ENCODE measurements around the gene CHD8. TPM values are rescaled to one million over a fixed set of nuclear protein-coding genes. Genes with fewer than 3 reads are reported as not detected.
"Not testable (repeated sequence)": the region's sequence is repeated elsewhere in the genome, so short reads cannot be mapped to it uniquely, and the experiment has no call there.

Gene CHD8
- total RNA-seq, 2 donors from 2014 or later, result 36.5 to 38.8 TPM

DNA sequence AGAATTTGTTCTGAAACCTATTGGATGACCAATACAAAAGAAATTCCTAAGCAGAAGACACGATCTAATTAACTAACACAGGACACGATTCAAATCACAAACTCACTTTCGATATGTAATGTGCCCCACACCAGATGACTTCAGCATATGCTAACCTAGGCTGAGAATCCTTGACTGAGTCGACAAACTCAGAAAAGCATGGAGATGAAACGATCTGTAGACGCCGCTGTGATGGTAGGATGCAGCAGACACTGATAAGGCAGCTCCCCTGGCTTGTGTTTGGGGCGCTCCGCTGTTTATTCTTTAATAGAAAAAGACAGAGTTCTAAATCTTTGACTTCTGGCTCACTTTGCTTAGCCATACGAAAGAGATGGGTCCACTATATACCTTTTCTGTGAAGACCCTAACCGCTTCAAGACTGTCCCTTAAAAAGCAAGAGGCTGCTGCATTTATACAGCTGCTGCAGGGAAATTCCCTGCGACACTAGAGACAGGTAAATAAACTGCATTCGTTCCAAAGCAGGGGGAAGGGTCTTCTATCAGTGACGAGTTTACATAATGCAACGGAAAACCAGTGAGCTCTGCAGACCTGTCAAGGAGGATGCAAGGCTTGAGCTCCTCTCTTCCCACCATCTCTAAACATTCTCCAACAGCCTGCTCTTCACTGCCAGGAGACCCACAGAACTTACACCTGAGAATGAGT lies 929 bp downstream of the CHD8 start:
- intact Hi-C loops (cut with DNase I), result no loop called here
- ATAC-seq, result no peak
- DNase-seq, result no peak

GRCh38 chr14:21449899-21450216 lies 6.1 kb downstream of the CHD8 start:
- intact Hi-C loops (cut with DNase I), result no loop called here
- no peak for ATAC-seq
- no peak for DNase-seq

DNA sequence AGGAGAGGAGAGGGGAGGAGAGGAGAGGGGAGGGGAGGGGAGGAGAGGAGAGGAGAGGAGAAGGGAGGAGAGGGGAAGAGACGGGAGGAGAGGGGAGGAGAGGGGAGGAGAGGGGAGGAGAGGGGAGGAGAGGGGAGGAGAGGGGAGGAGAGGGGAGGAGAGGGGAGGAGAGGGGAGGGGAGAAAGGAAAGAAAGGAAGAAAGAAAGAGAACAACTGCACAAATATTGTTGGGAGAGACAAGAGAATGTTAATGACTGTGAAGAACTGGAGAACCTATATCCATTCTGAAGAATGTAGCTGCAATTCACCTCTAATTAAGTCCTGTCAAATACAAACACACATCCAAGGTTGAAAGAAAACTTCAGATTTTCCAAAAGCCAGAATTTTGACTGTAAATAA lies 13.3 kb downstream of the CHD8 start:
- intact Hi-C loops (cut with DNase I); ATAC-seq; DNase-seq: not testable (repeated sequence)

- ATAC-seq, result no peak
Observed at GRCh38 chr14:21440859-21441258, 15.1 kb downstream of the CHD8 start.

GRCh38 chr14:21437063-21437901 lies 18.6 kb downstream of the CHD8 start:
- intact Hi-C loops (cut with DNase I), result loop anchor here in 1 of 2 donors (5.0 kb wide), 1 partner anchor 120 kb away; no protein-coding TSS in a partner anchor
- DNase-seq (peak; percentile 99), ATAC-seq (peak; percentile 100)

More at GRCh38 chr14:21440859-21441258, 15.1 kb downstream of the CHD8 start:
- DNase-seq, result no peak
- intact Hi-C loops (cut with DNase I), result no loop called here

DNA sequence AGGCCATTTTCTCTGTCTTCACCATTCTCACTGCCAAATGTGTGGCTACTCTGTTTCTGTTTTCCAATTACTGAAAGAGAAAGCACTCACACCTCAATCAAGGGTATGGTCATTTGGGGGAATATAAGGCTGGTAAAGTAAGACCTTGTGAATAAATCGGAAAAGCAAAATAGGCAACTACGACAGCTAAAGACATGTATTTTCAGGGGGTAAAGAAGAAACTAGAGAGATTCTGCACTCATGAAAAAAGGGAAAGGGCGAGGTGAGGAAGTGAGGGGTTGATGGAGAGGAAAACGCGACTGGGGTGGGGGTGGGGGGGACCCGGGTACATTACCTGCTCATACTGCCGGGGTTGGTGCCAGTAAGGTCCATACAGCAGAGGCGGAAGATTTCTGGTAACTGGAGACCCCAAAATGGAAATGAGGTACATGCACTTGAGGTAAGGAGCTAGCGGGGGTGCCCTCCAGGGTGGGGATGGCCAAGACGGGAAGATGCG lies 19.3 kb downstream of the CHD8 start:
- DNase-seq (no peak), ATAC-seq (no peak)
- intact Hi-C loops (cut with DNase I), result loop anchor here in 1 of 2 donors (5.0 kb wide), 1 partner anchor 121 kb away; no protein-coding TSS in a partner anchor

DNA sequence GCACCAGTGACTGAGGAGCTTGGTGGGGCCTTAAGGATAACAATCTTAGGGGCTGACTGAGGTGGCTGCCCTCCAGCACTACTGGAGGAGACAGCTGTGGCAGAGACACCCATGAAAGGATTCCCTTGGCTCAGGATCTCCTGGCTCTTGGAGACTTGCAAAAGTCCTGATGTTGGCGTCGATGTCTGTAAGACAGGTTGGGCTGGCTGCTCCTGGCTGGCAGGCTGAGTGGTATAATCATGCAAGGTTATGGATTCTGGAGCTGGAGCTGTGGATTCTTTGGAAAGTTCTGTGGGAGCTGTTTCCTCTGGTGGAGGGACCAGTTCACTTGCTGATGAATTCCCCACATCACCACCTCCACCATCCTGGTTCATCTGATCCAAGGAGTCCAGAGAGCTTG lies 24.8 kb downstream of the CHD8 start:
- no peak for ATAC-seq

GRCh38 chr14:21428930-21429329 lies 27.0 kb downstream of the CHD8 start:
- DNase-seq, result no peak
- intact Hi-C loops (cut with DNase I), result no loop called here
- ATAC-seq, result peak; percentile 47 to 57

More for the DNA sequence above, 24.8 kb downstream of the CHD8 start:
- no peak for DNase-seq
- intact Hi-C loops (cut with DNase I), result no loop called here

- intact Hi-C loops (cut with DNase I), result no loop called here
- DNase-seq (no peak), ATAC-seq (no peak)
Observed at GRCh38 chr14:21426692-21427091, 29.2 kb downstream of the CHD8 start.

DNA sequence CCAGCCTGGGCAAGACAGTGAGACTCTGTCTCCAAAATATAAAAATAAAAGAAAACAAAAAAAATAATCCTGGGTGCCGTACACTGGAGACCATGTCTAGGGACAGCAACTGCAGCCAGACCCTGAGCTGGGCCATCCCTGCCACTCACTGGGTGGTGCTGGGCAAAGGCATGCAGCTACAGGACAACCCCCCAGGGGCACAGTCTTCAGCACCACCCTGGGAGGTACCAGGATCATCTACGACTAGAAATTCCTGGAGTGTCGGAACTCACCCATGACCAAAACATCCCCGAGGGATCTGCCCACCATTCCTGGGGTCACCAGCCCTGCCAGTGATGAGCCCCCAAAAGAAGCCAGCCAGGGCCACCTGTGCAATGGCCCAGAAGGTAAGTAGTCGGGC lies 36.4 kb downstream of the CHD8 start:
- no peak for DNase-seq
- intact Hi-C loops (cut with DNase I), result loop anchor here in 1 of 2 donors (10.0 kb wide), 1 partner anchor 55 kb away; no protein-coding TSS in a partner anchor
- no peak for ATAC-seq

GRCh38 chr14:21415329-21415728 lies 40.6 kb downstream of the CHD8 start:
- no peak for ATAC-seq
- no peak for DNase-seq
- intact Hi-C loops (cut with DNase I), result loop anchor here in 1 of 2 donors (10.0 kb wide), 1 partner anchor 51 kb away; no protein-coding TSS in a partner anchor

DNA sequence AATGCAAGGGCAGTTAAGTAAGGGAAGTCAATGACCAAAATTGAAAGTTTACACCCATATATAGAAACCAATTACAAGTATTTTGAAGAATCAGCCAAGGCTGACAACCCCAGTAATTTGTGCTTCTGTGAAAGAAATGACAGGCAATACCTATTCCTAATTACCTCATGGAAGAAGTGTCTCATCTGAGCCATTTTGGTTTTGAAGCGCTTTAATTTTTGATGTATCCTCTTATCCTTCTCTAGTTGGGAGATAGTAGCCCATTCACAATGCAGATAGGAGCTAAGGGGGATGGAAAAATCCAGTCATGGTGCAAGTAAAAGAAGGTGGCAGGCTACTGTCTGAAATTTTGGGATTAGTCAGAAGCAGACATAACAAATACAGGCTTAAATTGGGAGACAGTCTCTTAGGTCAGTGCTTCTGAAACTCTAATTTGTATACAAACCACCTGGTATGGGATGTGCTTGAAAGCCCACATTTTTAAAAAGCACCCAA lies 41.7 kb downstream of the CHD8 start:
- intact Hi-C loops (cut with DNase I), result loop anchor here in 1 of 2 donors (10.0 kb wide), 1 partner anchor 49 kb away; no protein-coding TSS in a partner anchor
- DNase-seq, result no peak
- ATAC-seq, result no peak

GRCh38 chr14:21408147-21408546 lies 47.8 kb downstream of the CHD8 start:
- ATAC-seq (no peak), DNase-seq (no peak)
- intact Hi-C loops (cut with DNase I), result no loop called here

DNA sequence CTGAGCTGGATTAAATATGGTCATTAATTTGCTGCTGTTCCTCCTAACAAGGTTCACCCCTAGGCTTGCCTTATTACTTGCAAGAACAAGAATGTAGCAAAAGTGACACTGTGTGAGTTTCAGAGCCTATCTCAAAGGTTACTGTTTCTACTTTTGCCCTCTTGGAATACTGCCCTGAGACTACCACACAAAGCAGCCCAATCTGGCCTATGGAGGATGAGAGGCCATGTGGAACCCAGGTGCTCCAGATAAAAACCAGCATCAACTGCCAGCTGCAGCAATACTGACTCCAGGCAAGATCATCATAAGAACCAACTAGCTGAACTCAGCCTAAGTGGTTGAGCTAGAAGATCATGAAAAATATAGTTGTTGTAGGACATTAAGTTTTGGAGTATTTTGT lies 49.7 kb downstream of the CHD8 start:
- intact Hi-C loops (cut with DNase I), result no loop called here
- no peak for ATAC-seq
- DNase-seq, result no peak

GRCh38 chr14:21405097-21405496 lies 50.8 kb downstream of the CHD8 start:
- no peak for ATAC-seq
- DNase-seq, result no peak
- intact Hi-C loops (cut with DNase I), result no loop called here

- intact Hi-C loops (cut with DNase I), result no loop called here
- ATAC-seq, result no peak
- DNase-seq, result no peak
Observed at GRCh38 chr14:21399311-21399870, 56.5 kb downstream of the CHD8 start.

DNA sequence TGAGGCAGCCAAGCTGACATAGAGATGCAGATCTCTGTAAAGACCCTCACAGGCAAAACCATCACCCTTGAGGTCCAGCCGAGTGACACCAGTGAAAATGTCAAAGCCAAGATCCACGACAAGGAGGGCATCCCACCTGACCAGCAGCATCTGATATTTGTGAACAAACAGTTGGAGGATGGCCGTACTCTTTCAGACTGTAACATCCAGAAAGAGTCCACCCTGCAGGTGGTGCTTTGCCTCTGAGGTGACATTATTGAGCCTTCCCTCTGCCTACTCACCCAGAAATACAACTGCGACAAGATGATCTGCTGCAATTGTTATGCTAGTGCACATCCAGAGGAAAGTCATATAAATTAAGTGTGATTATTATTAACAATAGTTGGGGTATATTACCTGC lies 57.0 kb downstream of the CHD8 start:
- DNase-seq, result no peak

GRCh38 chr14:21395450-21395849 lies 60.5 kb downstream of the CHD8 start:
- intact Hi-C loops (cut with DNase I), result no loop called here
- DNase-seq, result no peak
- no peak for ATAC-seq

More for the DNA sequence above, 57.0 kb downstream of the CHD8 start:
- intact Hi-C loops (cut with DNase I), result no loop called here
- no peak for ATAC-seq

- intact Hi-C loops (cut with DNase I), result loop anchor here in 1 of 2 donors (2.0 kb wide), 1 partner anchor 91 kb away; the partner anchor contains the start of genes RAB2B and TOX4
- ATAC-seq (no peak), DNase-seq (no peak)
Observed at GRCh38 chr14:21385188-21385904, 70.6 kb downstream of the CHD8 start.

Measured in left cardiac atrium (tissue), 4 donors.